K562 (cell line): ENCODE data around the gene EFCAB8.

ENCODE experiments used
- CSDE1 ChIP-seq, 2 experiments: fragments of 450-650 bp; IDR thresholded peaks; 2 replicates each; pipeline ENCODE4 v1.6.1; 2016; ENCODE audit warnings: mild to moderate bottlenecking in 1 of 2
- CTCF ChIP-seq, 3 experiments: IDR thresholded peaks in 2 of 3; conservative IDR thresholded peaks in 1 of 3; 2 replicates each; pipeline ENCODE4 v1.5.1; 2011 to 2012; ENCODE audit warnings: low read length in 3 of 3, mild to moderate bottlenecking in 3 of 3, control low read depth in 2 of 3, improper control_type of control experiment in 1 of 3, inconsistent platforms in 1 of 3, low read depth in 1 of 3, mixed read lengths in 1 of 3, moderate library complexity in 1 of 3; ENCODE audit not compliant: insufficient read depth in 2 of 3
- ELF1 ChIP-seq: fragments of 200-800 bp; sonication (Bioruptor generic); IDR thresholded peaks from 2 replicates; pipeline ENCODE4 v1.6.1; 2016; ENCODE audit warnings: missing genetic modification characterization, missing compliant biosample characterization
- EZH2 ChIP-seq: IDR thresholded peaks from 2 replicates; pipeline ENCODE4 v1.6.1; 2012; ENCODE audit warnings: low read depth, mild to moderate bottlenecking, inconsistent platforms, low read length, borderline replicate concordance
- GTF2F1 ChIP-seq: IDR thresholded peaks from 2 replicates; pipeline ENCODE4 v1.6.1; 2011; ENCODE audit warnings: low read depth, low read length, improper control_type of control experiment
- MAFK ChIP-seq: IDR thresholded peaks from 2 replicates; pipeline ENCODE4 v1.6.1; 2011; ENCODE audit warnings: low read length, improper control_type of control experiment
- SNIP1 ChIP-seq: fragments of 450-650 bp; IDR thresholded peaks from 2 replicates; pipeline ENCODE4 v1.7.1; 2017; ENCODE audit warnings: low read depth, mild to moderate bottlenecking
- TEAD4 ChIP-seq, 2 experiments: sonication (generic) in 1 of 2; formaldehyde crosslinking in 1 of 2; IDR thresholded peaks; 2 replicates each; pipeline versions ENCODE4 v1.6.1 to v1.8.0; 2012 to 2022; ENCODE audit warnings: borderline replicate concordance in 1 of 2, inconsistent platforms in 1 of 2, low read length in 1 of 2, mild to moderate bottlenecking in 1 of 2, missing genetic modification reagents in 1 of 2
- ZNF408 ChIP-seq: fragments of 250-450 bp; sonication (Bioruptor Pico); IDR thresholded peaks from 2 replicates; pipeline ENCODE4 v1.4.0; 2020; ENCODE audit warnings: low read depth, mild to moderate bottlenecking, moderate library complexity
- ZNF57 ChIP-seq: fragments of 450-650 bp; formaldehyde crosslinking; IDR thresholded peaks from 2 replicates; pipeline ENCODE4 v1.4.0; 2020; ENCODE audit warnings: mild to moderate bottlenecking, moderate library complexity

GRCh38 chr20:32920066-32920465 lies 61.3 kb downstream of the EFCAB8 start:
- TF ChIP-seq TEAD4 (IDR thresholded peaks at IDR 0.05; ENCODE audit: low read length) (no peak), TEAD4 (CRISPR knock-in tag; IDR thresholded peaks at IDR 0.05; ENCODE audit: borderline replicate concordance) (no peak), ZNF57 (CRISPR knock-in tag) (no peak), ELF1 (tag) (no peak), CTCF (IDR thresholded peaks at IDR 0.05 in 2 of 3, conservative IDR thresholded peaks at IDR 0.05 in 1 of 3; ENCODE audit: insufficient read depth in 2 of 3, low read depth in 1 of 3, low read length in 3 of 3) (no peak), MAFK (no peak), ZNF408 (CRISPR knock-in tag) (no peak), SNIP1 (no peak), CSDE1 (IDR thresholded peaks at IDR 0.05) (no peak), EZH2 (no peak), GTF2F1 (no peak)
